DLD1 (cell line): ENCODE data around the gene TIA1.
"Not testable (repeated sequence)": the region's sequence is repeated elsewhere in the genome, so short reads cannot be mapped to it uniquely, and the experiment has no call there.

Experiments used
- in situ Hi-C: cut with HindIII; loops from 2 replicates; pipeline ENCODE4 v1.10.0; 2017; ENCODE audit warnings: low sequenced_read_pairs

TIA1 gene, protein sequence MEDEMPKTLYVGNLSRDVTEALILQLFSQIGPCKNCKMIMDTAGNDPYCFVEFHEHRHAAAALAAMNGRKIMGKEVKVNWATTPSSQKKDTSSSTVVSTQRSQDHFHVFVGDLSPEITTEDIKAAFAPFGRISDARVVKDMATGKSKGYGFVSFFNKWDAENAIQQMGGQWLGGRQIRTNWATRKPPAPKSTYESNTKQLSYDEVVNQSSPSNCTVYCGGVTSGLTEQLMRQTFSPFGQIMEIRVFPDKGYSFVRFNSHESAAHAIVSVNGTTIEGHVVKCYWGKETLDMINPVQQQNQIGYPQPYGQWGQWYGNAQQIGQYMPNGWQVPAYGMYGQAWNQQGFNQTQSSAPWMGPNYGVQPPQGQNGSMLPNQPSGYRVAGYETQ

DNA sequence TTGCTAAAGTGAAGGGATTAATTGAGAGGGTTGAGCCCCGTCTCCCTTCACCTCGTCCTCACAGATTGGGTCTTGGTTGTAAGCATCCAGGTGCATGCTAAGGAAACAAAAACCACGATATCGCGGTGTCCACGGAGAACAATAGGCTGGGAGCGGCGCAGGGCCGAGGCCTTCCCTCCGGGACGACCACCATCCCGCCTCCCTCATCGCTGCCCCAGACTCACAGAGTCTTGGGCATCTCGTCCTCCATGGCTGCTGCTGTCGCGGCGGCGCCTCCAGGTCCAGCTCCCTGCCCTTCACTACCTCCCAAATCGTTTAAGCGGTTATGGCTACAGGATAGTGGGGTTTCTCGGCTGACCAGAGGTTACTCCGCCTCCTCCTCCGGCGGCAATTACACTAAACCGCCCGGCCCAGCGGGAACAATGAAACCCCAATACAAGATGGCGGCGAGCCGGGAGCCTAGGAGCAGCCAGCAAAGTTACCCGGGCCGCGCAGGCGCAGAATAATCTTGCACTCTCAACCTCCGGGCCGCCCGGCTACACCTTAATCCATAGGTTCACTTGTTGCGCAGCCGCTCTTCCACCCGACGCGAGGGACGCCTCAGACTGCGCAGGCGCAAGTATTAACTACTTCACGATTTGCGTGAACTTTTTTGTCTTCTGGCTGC is at the start of gene TIA1:
TSS of gene TIA1 (minus strand) at position 448 of the 667 bp plus-strand sequence. CDS start at position 250, 198 bp downstream.
- in situ Hi-C loops: no loop called here

DNA sequence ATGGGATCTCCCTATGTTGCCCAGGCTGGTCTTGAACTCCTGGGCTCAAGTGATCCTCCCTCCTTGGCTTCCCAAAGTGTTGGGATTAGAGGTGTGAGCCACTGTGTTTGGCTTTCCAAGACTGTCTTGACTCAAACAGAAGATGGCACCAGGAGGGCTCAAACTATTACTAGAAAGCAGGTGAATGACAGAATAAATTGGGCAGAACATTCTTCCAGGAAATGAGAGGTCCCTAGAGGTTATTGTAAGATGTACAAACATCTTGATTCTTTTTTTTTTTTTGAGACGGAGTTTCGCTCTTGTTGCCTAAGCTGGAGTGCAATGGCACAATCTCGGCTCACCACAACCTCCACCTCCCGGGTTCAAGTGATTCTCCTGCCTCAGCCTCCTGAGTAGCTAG is 49.4 kb upstream of the TIA1 start:
- in situ Hi-C loops: not testable (repeated sequence)

DNA sequence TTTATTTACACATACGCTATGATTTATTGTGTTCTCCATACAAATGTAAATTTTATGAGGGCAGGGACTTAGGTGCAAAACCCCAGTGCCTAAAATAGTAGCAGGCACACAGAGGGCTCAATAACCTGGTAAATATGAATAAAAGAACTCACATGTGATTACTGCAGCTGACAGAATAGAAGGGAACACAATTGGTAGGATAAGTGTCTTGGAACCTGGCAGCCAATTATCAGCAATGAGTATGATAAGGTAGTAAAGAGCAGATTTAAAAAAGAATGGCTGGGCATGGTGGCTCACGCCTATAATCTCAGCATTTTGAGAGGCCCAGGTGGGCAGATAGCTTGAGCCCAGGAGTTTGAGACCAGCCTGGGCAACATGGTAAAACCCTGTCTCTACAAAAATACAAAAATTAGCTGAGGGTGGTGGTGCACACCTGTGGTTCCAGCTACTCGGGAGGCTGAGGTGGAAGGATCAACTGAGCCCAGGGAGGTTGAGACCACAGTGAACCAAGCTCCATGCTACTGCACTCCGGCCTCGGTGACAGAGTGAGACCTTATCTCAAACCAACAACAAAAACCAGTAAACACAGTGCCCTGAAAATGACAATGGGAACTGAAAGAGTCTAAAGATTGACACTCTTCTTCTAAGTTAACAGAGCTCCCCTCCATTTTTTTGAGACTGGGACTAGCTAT is 35.2 kb upstream of the TIA1 start:
- in situ Hi-C loops: no loop called here

DNA sequence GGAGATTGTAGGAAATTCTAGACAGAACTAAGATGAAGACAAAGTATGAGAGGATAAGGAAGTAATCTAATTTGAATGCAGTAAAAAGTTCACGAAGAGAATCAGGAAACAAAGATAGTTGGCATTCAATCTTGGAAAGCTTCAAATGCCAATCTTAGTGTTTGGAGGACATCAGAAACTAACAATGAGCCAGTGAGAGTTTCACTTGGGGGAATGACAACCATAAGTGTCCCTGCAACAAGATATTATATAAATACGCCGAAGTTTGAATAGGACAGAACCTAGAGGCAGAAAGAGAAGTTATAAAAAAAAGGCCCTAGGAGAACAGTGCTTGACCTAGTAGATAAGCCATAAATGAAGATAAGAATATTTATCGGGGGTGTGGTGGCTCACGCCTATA is 34.0 kb upstream of the TIA1 start:
- in situ Hi-C loops: no loop called here

DNA sequence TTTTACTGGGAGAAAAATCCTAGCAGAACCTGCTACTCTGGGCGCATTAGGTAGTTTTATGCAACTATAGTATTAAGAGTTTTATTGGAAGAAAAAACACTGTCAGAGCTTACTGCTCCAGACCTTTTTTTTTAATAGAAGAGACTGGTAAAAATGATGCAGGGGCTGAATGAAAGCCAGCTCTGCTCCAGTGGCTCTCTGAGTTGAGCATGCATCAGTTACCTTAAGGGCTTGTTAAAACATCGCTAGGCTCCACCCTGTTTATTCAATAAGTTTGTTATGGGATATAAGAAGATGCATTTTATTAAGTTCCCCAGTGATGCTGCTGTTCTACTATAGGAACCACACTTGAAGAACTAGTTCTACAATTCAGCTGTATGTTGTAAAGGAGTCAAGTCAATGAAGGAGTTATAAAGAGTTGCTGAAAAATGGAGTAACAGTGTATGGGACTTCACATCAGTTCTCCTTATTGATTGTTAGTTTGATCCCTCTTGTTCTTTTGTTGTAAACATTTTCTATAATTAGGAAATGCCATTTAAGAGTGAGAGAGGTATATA is 31.9 kb upstream of the TIA1 start:
- in situ Hi-C loops: no loop called here

DNA sequence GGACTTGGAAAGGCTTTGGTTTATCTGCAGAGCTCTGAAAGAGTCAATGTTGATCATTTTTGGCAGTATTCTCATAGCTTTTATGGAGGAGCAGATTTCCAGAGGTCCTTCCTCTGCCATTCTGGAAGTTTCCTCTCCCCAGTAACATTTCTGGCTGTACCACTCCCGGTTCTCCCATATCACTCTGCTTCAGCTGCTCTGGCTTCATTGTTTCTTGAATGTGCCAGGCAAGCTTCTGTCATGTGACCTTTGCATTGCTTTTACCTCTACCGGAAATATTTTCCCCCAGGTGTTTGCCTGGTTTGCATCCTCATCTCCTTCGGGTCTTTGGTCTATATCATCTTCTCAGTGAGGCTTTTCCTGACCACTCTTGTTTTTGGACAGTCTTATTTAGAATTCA is 21.9 kb upstream of the TIA1 start:
- in situ Hi-C loops: no loop called here

DNA sequence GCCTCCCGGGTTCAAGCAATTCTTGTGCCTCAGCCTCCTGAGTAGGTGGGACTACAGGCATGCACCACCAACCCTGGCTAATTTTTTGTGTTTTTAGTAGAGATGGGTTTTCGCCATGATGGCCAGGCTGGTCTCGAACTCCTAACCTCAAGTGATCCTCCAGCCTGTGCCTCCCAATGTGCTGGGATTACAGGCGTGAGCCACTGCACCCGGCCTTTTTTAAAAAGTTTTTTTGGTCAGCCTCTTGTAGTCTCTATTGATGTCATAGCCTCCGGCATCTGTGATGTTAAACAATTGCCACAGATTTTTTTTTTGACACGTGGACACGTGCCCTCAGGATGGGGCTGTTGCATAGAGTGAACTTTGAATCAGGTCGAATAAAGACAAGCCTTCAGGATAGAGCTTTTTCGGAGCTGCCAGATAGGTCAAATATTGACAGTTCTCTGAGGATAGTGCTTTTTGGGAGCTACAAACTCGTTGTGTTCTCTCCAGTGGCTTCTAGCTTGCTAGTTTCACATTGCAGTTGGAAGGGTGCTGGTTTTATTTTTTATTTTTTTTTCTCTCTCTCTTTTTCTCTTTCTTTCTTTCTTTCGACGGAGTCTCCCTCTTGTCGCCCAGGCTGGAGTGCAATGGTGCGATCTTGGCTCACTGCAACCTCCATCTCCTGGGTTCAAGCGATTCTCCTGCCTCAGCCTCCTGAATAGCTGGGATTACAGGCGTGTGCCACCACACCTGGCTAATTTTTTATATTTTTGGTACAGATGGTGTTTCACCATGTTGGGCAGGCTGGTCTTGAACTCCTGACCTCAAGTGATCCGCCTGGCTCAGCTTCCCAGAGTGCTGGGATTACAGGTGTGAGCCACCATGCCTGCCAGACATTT is 21.2 kb upstream of the TIA1 start:
- in situ Hi-C loops: not testable (repeated sequence)

DNA sequence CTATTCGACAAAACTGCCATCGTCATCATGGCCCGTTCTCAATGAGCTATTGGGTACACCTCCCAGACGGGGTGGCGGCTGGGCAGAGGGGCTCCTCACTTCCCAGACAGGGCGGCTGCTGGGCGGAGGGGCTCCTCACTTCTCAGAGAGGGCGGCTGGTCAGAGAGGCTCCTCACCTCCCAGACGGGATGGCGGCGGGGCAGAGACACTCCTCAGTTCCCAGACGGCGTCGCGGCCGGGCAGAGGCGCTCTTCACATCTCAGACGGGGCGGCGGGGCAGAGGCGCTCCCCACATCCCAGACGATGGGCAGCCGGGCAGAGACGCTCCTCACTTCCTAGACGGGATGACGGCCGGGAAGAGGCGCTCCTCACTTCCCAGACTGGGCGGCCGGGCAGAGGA is 18.5 kb upstream of the TIA1 start:
- in situ Hi-C loops: not testable (repeated sequence)

DNA sequence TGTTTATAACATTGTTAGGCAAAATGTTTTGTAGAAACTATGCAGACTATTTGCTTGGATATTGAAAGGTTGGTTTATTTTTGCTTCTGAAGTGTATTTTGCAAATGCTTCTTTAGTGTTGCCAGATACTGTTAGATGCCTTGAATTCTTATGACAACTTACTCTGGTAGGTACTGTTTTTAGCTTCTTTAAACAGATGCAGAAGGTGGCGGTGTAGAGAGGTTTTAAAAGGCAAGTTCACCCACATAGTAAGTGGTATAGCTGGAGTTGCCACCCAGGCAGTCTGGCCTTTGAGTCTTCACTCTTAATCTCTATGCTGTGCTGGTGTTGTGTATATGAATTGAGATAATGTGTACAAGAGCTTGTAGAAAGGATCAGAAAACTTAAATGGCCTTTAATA is 13.1 kb upstream of the TIA1 start:
- in situ Hi-C loops: no loop called here

DNA sequence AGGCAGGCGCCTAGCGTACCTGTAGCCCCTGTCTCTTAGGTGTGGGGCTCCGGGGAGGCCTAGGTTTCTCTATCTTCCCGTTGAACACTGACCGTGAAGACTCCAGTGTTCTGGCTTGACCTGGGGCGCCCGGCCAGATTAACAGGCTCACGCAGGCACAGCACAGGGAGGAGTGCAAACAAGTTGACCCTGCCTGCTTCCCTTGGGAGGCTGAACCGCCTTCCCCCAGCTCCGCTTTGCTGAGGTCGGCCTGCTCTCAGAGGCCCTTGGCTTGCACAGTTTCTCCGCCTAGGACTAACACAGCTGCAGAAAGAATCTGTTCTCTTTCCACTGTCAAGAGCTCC is 10.1 kb upstream of the TIA1 start:
- in situ Hi-C loops: no loop called here

DNA sequence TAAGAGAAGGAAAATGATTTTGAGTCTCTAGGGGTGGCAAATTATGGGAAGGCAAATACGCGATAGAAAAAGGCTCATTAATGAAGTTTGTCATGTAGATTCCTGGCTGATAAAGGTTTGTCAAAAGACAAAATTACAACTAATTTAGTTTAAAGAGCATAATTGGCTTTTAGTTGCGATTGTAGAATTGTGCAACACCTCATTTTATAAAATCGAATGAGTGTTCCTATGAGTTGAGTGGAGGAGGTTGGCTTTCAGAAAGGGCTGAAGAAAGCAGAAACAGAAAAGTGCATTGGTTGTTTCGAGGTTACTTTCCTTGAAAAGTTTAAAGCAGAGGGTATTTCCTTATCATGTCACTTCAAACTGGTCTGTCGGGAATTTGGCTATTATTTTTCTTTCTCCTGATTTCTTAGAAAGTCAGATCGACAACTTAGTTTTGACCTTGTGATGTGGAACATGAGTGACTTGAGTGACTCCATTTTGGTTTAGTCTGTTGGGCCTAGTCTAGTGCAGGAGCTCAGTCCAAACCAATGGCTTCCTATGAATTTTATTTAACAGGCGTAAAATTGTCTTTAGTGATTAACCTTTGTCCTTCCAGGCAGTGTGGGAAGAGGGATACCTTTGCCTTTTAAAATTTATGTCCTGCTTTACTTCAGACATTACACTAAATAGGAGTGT is 7.3 kb upstream of the TIA1 start:
- in situ Hi-C loops: no loop called here

DNA sequence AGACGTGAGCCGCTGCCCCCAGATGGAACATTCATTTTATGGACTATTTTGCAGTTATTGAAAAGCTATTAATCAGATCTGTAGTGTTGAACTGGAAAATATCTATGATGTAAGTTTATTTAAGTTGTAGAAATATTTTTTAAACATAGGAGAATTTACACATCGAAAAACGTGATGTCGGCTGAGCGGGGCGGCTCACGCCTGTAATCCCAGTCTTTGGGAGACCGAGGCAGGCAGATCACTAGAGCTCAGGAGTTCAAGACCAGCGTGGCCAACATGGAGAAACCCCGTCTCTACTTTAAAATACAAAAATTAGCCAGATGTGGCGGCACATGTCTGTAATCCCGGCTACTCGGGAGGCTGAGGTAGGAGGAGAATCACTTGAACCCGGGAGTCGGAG is 2.0 kb upstream of the TIA1 start:
- in situ Hi-C loops: no loop called here

DNA sequence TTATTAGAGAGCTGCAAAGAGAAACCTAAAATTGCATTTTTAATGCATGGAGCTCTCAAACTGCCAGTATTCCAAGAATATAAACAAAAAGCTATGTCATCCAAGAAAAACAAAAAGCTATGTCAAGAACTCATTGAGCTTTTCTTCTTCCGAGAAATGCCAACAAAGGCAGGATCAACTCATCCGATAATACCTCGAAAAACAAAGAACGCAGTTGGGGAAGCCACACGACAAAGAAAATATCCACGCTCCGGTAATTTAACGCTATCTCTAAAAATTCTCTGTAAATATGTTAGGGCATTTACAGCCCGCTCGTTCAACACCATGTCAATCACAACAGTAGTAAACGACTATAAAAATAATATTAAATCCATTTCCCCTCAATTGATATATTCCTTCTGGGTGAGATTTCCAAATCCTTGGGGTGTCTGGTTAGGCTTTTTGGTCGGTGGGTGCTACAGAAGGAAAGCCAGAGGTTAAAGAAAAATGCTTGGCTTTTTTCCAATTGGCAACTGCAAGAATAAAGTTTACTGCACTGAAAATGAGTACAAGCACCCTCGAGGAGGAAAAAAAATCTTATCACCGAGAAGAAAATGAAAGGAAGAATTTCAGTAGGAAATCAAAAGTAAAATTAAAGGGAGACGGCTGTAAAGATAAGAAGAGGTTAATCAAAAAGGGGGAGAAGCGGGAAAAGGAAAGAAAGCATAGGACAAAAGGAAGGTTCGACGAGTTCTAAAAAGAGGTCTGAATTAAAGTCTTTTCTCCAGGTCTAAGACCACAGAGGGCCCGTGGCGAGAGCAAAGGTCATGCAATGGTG is 856 bp downstream of the TIA1 start:
- in situ Hi-C loops: no loop called here

DNA sequence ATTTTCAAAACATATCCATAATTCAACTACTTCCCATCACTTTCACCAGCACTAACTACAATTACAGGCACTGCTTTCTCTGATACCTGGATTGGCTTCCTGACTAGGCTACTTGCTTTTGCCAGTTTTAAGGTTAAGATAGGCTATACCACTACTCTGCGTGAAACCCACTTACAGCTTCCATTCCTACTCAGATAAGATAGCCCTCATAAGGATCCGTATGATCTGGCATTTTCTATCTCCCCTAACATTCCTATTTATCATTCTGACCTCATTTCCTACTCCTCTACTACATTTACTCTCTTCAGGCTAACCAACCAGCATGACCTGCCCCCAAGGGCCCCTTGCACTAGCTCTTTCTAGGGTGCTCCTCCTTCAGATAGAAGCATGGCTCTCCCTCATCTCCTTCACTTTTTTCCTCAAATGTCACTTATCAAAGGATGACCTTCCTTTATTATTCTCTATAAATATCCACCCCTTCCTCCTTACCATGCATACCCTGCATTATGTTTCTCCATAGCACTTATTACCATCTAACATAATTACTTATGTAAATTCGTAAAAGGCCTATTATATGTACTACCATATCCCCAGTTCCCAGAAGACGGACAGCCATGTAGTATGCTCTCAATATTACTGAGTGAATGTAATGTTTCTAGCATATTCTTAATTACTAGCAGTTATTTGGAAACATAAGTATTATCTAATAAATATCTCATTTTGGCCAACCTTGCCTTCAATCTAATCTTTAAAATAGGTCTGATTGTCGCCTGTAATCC is 4.4 kb downstream of the TIA1 start:
- in situ Hi-C loops: no loop called here

DNA sequence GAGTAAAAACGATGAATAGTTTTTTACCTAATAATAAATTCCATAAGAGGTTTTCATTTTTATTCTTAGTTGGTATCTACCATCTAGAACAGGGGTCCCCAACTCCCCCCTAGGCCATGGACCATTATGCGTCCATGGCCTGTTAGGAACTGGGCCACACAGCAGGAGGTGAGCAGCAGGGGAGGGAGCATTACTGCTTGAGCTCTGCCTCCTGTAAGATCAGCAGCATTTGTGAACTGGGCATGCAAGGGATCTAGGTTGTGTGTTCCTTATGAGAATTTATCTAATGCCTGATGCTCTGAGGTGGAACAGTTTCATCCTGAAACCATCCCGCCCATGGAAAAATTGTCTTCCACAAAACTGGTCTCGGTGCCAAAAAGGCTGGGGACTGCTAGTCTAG is 5.9 kb downstream of the TIA1 start:
- in situ Hi-C loops: no loop called here

DNA sequence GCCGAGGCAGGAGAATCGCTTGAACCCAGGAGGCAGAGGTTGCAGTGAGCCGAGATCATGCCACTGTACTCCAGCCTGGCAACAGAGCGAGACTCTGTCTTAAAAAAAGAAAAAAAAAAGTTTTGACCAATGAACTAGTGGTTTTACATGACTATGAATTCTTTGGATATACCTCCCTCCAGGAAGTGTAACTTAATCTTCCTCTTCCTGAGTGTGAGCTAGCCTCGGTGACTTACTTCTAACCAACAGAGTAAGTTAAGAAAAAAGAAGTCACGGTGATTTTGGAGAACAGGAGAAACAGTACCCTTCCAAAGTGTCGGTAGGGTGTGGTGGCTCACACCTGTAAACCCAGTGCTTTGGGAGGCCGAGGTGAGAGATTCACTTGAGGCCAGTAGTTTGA is 7.1 kb downstream of the TIA1 start:
- in situ Hi-C loops: no loop called here

DNA sequence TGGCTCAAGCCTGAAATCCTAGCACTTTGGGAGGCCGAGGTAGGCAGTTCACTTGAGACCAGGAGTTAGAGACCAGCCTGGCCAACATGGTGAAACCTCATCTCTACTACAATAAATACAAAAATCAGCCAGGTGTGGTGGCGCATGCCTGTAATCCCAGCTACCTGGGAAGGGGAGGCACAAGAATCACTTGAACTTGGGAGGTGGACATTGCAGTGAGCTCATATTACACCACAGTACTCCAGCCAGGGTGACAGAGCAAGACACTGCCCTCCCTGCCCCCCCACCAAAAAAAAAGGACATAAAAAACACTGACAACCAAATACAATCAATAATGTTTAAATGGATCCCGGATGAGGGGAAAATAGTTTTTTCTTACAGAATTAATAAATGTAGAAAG is 7.8 kb downstream of the TIA1 start:
- in situ Hi-C loops: no loop called here

DNA sequence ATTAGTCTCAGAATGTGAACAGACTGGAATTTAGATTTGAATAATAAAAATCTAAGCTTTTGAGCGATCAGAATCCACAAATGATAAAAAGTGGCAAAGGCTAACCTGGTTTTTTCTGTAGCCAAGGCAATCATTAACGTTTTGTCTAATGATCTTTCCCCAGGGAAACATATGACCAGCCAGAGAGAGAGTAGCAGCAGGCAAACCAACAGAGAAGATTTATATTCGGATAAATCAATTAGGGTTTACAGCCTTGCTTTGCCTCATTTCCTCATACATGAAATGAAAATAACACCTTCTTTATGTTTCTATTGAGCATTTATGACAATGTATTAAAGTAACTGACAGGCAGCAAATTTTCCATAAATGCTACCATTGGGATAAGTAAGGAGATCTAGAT is 14.5 kb downstream of the TIA1 start:
- in situ Hi-C loops: no loop called here

DNA sequence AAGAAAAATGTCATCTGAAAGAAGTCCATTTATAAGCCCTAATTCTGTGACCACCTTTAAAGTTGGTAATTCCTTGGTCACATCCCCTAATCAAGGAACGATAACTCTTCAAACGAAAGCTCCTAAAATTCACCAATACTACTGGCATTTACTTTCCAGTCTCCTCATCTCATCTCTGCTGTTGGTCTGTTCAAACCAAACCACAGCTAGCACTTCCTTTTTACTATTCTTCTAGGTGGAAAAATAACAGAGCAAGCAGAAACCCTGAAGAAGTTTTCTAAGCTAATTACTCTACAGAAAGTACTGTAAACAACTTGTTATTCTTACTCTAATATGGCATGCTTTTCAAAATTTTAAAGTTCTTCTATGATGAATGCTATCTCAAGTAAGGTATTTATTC is 21.6 kb downstream of the TIA1 start:
- in situ Hi-C loops: no loop called here
